ENCODE data around the gene STRIT1. TPM values are rescaled to one million over a fixed set of nuclear protein-coding genes. Genes with fewer than 3 reads are reported as not detected.
"Not testable (repeated sequence)": the region's sequence is repeated elsewhere in the genome, so short reads cannot be mapped to it uniquely, and the experiment has no call there.

Gene STRIT1
- total RNA-seq, 1 experiment from 2014 or later: not detected

GRCh38 chr3:155271343-155271613 lies 22.2 kb downstream of the STRIT1 start:
- Histone ChIP-seq H3K4me3 (ENCODE audit: low read depth, low read length, poor library complexity, severe bottlenecking) (no peak overlapping the region), H3K27me3 (replicated peaks; ENCODE audit: insufficient read depth, low read depth, low read length, poor library complexity) (no peaks in the 10 kb centered on the region), H3K27ac (ENCODE audit: low read depth, low read length, poor library complexity, severe bottlenecking) (no peak overlapping the region), H3K36me3 (ENCODE audit: insufficient read depth, low read length, poor library complexity, severe bottlenecking) (no peaks in the 10 kb centered on the region), H3K4me1 (ENCODE audit: insufficient read depth, low read length, poor library complexity, severe bottlenecking) (no peaks in the 10 kb centered on the region), H3K9me3 (ENCODE audit: low read depth, low read length, poor library complexity, severe bottlenecking) (no peaks in the 10 kb centered on the region)
- ChIA-PET CTCF (no interaction called here), POLR2A (ENCODE audit: low non-redundant PET) (no interaction called here)
- no peak for TF ChIP-seq EZH2 (IDR thresholded peaks at IDR 0.05; ENCODE audit: borderline replicate concordance, low read depth, low read length, poor library complexity, severe bottlenecking)
- no peak for TF ChIP-seq CTCF (conservative IDR thresholded peaks at IDR 0.05; ENCODE audit: low read depth, low read length)
- DNase-seq (ENCODE audit: low spot score): no peak
- intact Hi-C loops (cut with micrococcal nuclease; ENCODE audit: unreplicated experiment): no loop called here
- BruUV-seq (replicated peaks): no TSS peak

GRCh38 chr3:155270485-155271342 lies 22.8 kb downstream of the STRIT1 start:
- ChIA-PET CTCF (no interaction called here), POLR2A (ENCODE audit: low non-redundant PET) (no interaction called here)
- no peaks in the 10 kb centered on the region for H3K36me3 ChIP-seq (ENCODE audit: insufficient read depth, low read length, poor library complexity, severe bottlenecking)
- intact Hi-C loops (cut with micrococcal nuclease; ENCODE audit: unreplicated experiment): no loop called here
- H3K4me3 ChIP-seq (ENCODE audit: low read depth, low read length, poor library complexity, severe bottlenecking): no peak overlapping the region
- no peaks in the 10 kb centered on the region for H3K9me3 ChIP-seq (ENCODE audit: low read depth, low read length, poor library complexity, severe bottlenecking)
- BruUV-seq (replicated peaks): no TSS peak
- no peak for DNase-seq (ENCODE audit: low spot score)
- no peak for TF ChIP-seq CTCF (conservative IDR thresholded peaks at IDR 0.05; ENCODE audit: low read depth, low read length)
- no peak for TF ChIP-seq EZH2 (IDR thresholded peaks at IDR 0.05; ENCODE audit: borderline replicate concordance, low read depth, low read length, poor library complexity, severe bottlenecking)
- no peaks in the 10 kb centered on the region for H3K4me1 ChIP-seq (ENCODE audit: insufficient read depth, low read length, poor library complexity, severe bottlenecking)
- no peak overlapping the region for H3K27ac ChIP-seq (ENCODE audit: low read depth, low read length, poor library complexity, severe bottlenecking)
- no peaks in the 10 kb centered on the region for H3K27me3 ChIP-seq (replicated peaks; ENCODE audit: insufficient read depth, low read depth, low read length, poor library complexity)

- CTCF ChIA-PET: no interaction called here
- BruUV-seq (replicated peaks): no TSS peak
- DNase-seq (ENCODE audit: low spot score): no peak
- no peaks in the 10 kb centered on the region for H3K9me3 ChIP-seq (ENCODE audit: low read depth, low read length, poor library complexity, severe bottlenecking)
- no peaks in the 10 kb centered on the region for H3K27me3 ChIP-seq (replicated peaks; ENCODE audit: insufficient read depth, low read depth, low read length, poor library complexity)
- no peak overlapping the region for H3K27ac ChIP-seq (ENCODE audit: low read depth, low read length, poor library complexity, severe bottlenecking)
- POLR2A ChIA-PET (ENCODE audit: low non-redundant PET): no interaction called here
- TF ChIP-seq CTCF (conservative IDR thresholded peaks at IDR 0.05; ENCODE audit: low read depth, low read length) (no peak), EZH2 (IDR thresholded peaks at IDR 0.05; ENCODE audit: borderline replicate concordance, low read depth, low read length, poor library complexity, severe bottlenecking) (no peak)
- no peaks in the 10 kb centered on the region for H3K4me1 ChIP-seq (ENCODE audit: insufficient read depth, low read length, poor library complexity, severe bottlenecking)
- H3K36me3 ChIP-seq (ENCODE audit: insufficient read depth, low read length, poor library complexity, severe bottlenecking): no peaks in the 10 kb centered on the region
- intact Hi-C loops (cut with micrococcal nuclease; ENCODE audit: unreplicated experiment): no loop called here
- H3K4me3 ChIP-seq (ENCODE audit: low read depth, low read length, poor library complexity, severe bottlenecking): no peak overlapping the region
Measured at GRCh38 chr3:155270063-155270462, 23.4 kb downstream of the STRIT1 start.

GRCh38 chr3:155262855-155263254 lies 30.6 kb downstream of the STRIT1 start:
- CTCF ChIA-PET; H3K9me3 ChIP-seq (ENCODE audit: low read depth, low read length, poor library complexity, severe bottlenecking); H3K4me1 ChIP-seq (ENCODE audit: insufficient read depth, low read length, poor library complexity, severe bottlenecking); H3K4me3 ChIP-seq (ENCODE audit: low read depth, low read length, poor library complexity, severe bottlenecking); intact Hi-C loops (cut with micrococcal nuclease; ENCODE audit: unreplicated experiment); BruUV-seq (replicated peaks); POLR2A ChIA-PET (ENCODE audit: low non-redundant PET); H3K27me3 ChIP-seq (replicated peaks; ENCODE audit: insufficient read depth, low read depth, low read length, poor library complexity); DNase-seq (ENCODE audit: low spot score); H3K27ac ChIP-seq (ENCODE audit: low read depth, low read length, poor library complexity, severe bottlenecking); H3K36me3 ChIP-seq (ENCODE audit: insufficient read depth, low read length, poor library complexity, severe bottlenecking): not testable (repeated sequence)
